ENCODE results near the gene SURF4. TPM values are rescaled to one million over a fixed set of nuclear protein-coding genes. Genes with fewer than 3 reads are reported as not detected.

The SURF4 gene
- total RNA-seq, 1 experiment from 2014 or later, result 134 TPM

DNA sequence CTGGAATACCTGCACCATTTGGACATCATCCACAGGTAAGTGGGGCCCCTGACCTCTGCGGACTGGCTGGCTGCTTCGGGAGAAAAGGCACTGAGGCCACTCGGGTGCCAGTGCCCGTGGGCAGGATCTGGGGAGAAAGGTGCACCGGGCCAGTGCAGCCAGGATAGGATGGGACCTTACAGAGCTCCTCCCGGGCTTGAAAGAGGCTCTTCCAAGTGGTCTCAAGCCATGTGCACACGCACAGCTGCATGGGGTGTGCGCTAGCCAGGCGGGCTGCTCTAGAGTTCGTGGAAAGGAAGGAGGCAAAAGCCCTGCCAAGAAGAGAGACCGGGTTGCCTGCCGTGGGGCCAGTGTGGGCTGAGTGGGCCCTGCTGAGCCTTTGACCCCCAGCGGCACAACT is 13.7 kb upstream of the SURF4 start (continued):
- TF ChIP-seq REST (IDR thresholded peaks at IDR 0.05; ENCODE audit: low read depth), result no peak
- TF ChIP-seq, protein P1, sequence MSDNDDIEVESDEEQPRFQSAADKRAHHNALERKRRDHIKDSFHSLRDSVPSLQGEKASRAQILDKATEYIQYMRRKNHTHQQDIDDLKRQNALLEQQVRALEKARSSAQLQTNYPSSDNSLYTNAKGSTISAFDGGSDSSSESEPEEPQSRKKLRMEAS (IDR thresholded peaks at IDR 0.05), result no peak
- TF ChIP-seq, protein P2, sequence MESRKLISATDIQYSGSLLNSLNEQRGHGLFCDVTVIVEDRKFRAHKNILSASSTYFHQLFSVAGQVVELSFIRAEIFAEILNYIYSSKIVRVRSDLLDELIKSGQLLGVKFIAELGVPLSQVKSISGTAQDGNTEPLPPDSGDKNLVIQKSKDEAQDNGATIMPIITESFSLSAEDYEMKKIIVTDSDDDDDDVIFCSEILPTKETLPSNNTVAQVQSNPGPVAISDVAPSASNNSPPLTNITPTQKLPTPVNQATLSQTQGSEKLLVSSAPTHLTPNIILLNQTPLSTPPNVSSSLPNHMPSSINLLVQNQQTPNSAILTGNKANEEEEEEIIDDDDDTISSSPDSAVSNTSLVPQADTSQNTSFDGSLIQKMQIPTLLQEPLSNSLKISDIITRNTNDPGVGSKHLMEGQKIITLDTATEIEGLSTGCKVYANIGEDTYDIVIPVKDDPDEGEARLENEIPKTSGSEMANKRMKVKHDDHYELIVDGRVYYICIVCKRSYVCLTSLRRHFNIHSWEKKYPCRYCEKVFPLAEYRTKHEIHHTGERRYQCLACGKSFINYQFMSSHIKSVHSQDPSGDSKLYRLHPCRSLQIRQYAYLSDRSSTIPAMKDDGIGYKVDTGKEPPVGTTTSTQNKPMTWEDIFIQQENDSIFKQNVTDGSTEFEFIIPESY (IDR thresholded peaks at IDR 0.05; ENCODE audit: extremely low read depth, insufficient replicate concordance, low read length), result no peak
- no peak for TF ChIP-seq CBX3 (IDR thresholded peaks at IDR 0.05; ENCODE audit: low read depth)

GRCh38 chr9:133389025-133389557 is 13.2 kb upstream of the SURF4 start:
- Histone ChIP-seq H3K27ac (ENCODE audit: low read depth, low read length) (no peak overlapping the region), H3K4me3 (replicated peaks in 1 of 2; ENCODE audit: low read depth in 1 of 2, low read length in 2 of 2) (no peak overlapping the region), H3K9ac (ENCODE audit: low read length) (no peak overlapping the region), H3K9me3 (ENCODE audit: control insufficient read depth in 1 of 2, insufficient read depth in 1 of 2, low read depth in 1 of 2, low read length in 2 of 2) (no peaks in the 10 kb centered on the region), H3K27me3 (ENCODE audit: insufficient read depth, low read length) (no peaks in the 10 kb centered on the region), H3K36me3 (ENCODE audit: control insufficient read depth in 1 of 2, insufficient read depth in 2 of 2, low read length in 2 of 2) (no peaks in the 10 kb centered on the region), H3K4me1 (ENCODE audit: control insufficient read depth in 1 of 2, insufficient read depth in 2 of 2, low read length in 2 of 2) (no peaks in the 10 kb centered on the region), H4K20me1 (ENCODE audit: insufficient read depth) (no peaks in the 10 kb centered on the region), H3K4me2 (ENCODE audit: low read length) (no peak overlapping the region), H2AFZ (ENCODE audit: low read depth, low read length, poor library complexity, severe bottlenecking) (no peak overlapping the region), H3K9me2 (ENCODE audit: insufficient read depth) (no peaks in the 10 kb centered on the region), H3K79me2 (ENCODE audit: insufficient read depth, low read length) (no peaks in the 10 kb centered on the region)
- CTCF ChIA-PET, result no interaction called here
- no TSS peak for BruUV-seq (replicated peaks)
- POLR2A ChIA-PET, result no interaction called here
- ATAC-seq (no peak), DNase-seq (ENCODE audit: low read depth, low spot score) (no peak)
- RAD21 ChIA-PET (ENCODE audit: low non-redundant PET in 1 of 2, low total read pairs in 2 of 2, uncharacterized antibody in 2 of 2, unreplicated experiment in 2 of 2), result no interaction called here
- intact Hi-C loops (cut with micrococcal nuclease), result no loop called here
- TF ChIP-seq TCF7L2 (IDR thresholded peaks at IDR 0.05; ENCODE audit: borderline replicate concordance, extremely low read depth, insufficient read depth, insufficient read length) (no peak), CTCF (IDR thresholded peaks at IDR 0.05 in 2 of 3, conservative IDR thresholded peaks at IDR 0.05 in 1 of 3; ENCODE audit: borderline replicate concordance in 1 of 3, insufficient read depth in 1 of 3, low read depth in 2 of 3, low read length in 2 of 3) (no peak), POLR2AphosphoS5 (IDR thresholded peaks at IDR 0.05; ENCODE audit: low read depth, low read length) (no peak), SIN3A (IDR thresholded peaks at IDR 0.05; ENCODE audit: low read depth) (no peak), RAD21 (IDR thresholded peaks at IDR 0.05; ENCODE audit: low read depth) (no peak), ZFX (IDR thresholded peaks at IDR 0.05) (no peak), YY1 (IDR thresholded peaks at IDR 0.05; ENCODE audit: extremely low read depth, insufficient replicate concordance, low read depth, low read length) (no peak), POLR2A (IDR thresholded peaks at IDR 0.05; ENCODE audit: borderline replicate concordance, extremely low read depth, insufficient read depth, insufficient read length) (no peak), FOSL1 (IDR thresholded peaks at IDR 0.05; ENCODE audit: low read depth) (no peak), SRF (IDR thresholded peaks at IDR 0.05; ENCODE audit: low read depth) (no peak), SP1 (IDR thresholded peaks at IDR 0.05; ENCODE audit: low read depth) (no peak), JUND (IDR thresholded peaks at IDR 0.05) (no peak)
- TF ChIP-seq, protein P1 (IDR thresholded peaks at IDR 0.05), result no peak
- TF ChIP-seq, protein P3, sequence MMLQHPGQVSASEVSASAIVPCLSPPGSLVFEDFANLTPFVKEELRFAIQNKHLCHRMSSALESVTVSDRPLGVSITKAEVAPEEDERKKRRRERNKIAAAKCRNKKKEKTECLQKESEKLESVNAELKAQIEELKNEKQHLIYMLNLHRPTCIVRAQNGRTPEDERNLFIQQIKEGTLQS (IDR thresholded peaks at IDR 0.05), result no peak

Data from HCT116 (cell line).